ENCODE results near the gene KHDC1.

- no peak for TF ChIP-seq YY1 (IDR thresholded peaks at IDR 0.05; ENCODE audit: insufficient read depth, insufficient read length)
- no peak for TF ChIP-seq ZNF274 (IDR thresholded peaks at IDR 0.05; ENCODE audit: low read depth, low read length)
Observed at GRCh38 chr6:73248192-73248903, 14.6 kb downstream of the KHDC1 start.
